GM19397 (cell line): ENCODE measurements around the gene SRD5A1.

Experiments
- ATAC-seq: cut with Tn5 transposase; IDR thresholded peaks from one replicate; pipeline ENCODE4 v1.9.1; 2021; ENCODE audit warnings: mild to moderate bottlenecking, moderate library complexity; ENCODE audit not compliant: unreplicated experiment

Gene SRD5A1

DNA sequence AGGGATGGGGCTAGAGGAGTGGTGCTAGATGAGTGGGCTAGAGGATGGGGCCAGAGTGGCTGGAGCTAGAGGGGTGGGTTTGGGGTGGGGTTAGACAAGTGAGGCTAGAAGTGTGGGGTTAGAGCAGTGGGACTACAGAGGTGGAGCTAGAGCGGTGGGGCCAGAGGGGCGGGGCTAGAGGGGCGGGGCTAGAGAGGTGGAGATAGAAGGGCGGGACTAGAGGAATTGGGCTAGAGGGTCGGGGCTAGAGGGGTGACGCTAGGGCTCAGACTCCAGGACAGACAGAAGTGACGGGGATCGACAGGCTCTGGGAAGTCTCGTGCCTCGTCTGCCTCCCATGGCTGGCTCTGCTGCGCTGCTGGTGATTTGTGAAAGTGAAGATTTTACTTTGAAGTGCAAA, 49.0 kb downstream of the SRD5A1 start:
- ATAC-seq = no peak

DNA sequence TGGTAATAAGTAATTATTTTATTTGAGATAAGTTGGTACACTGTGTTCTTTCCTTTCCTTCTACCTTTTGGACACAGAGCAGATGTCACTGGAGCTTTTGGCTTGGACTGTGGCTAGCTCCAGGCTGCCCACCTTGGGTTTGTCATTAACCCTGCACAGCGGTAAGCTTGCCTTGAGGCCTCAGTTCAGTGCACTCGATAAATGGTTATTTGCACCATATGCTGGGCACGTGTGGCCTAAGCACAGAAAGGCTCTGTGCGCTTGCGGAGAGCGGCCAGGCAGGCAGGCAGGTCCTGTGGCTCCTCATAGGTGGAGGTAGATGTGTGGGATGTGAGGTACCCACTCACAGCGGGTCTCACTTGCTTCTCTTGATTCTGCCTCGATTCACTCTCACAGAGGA, 50.0 kb downstream of the SRD5A1 start:
- ATAC-seq = no peak

DNA sequence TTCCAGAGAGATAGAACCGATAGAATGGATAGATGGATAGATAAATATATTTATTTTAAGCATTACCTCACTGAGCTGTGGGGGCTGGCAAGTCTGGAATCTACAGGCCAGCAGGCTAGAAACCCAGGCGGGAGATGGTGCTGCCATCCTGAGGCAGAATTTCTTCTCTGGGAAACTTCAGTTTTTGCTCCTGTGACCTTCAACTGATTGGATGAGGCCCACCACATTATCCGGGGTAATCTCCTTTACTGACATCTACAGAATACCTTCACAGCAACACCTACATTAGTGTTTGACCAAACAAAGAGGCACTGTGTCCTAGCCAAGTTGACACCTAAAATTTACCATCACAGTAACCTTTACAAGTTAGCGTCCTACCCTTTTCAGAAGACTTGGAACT, 50.8 kb downstream of the SRD5A1 start:
- ATAC-seq = no peak

DNA sequence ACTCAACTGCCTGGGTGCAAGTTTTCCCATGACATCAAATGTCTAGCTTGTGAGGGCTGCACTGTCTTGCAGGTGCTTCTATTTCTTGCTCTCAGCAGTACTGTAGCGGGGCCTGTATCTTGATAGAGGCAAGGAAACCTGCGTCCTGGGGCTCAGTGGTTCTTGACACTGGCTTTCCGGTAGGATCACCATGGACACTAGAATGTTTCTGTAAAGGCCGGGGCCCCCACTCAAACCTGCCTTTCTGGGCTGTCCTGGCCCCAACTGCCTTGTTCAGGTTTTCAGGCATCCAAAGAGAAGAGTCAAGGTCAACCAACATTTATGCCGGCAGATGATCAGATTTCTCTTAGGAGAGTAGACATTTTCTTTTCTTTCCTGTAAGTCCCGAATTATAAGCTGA, 53.3 kb downstream of the SRD5A1 start:
- no peak for ATAC-seq

DNA sequence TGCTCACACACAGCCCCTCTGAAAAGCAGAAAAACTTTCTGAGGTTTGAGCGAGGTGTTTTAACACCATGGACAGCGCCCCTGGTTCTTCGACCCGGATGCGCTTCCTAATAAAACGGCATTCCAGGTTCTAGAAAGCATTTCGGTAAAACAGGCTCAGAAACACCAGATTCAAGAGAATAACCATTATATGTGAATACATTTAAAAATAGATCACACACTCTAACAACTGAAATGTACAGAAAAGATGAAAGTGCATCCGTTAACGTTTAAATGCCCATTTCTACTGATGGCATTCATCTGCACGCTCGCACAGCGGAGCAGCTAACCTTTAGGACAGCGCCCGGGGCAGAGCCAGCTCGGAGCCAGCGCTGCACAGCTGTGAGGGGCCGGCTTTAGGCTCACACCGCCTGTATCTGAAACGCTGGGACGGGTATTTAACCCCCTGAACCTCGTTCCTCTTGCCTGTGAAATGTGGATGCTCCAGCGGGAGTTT, 53.7 kb downstream of the SRD5A1 start:
- ATAC-seq = no peak

DNA sequence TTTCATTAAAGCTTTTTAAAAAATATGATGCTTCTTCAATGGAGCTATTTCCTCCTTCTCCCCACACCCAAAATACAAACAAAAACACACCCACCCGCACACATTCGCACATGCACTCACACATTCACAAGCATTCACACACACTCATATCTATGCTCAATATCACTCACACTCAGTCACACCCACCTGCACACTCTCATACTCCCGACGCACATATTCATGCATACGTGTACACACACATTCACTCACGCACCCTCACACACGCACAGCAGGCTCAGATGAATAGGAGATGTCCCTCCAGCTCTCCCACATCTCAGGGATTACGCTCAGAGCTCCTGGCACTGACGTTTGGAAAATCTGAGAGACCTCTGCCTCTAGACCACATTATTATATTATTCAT, 54.3 kb downstream of the SRD5A1 start:
- no peak for ATAC-seq

DNA sequence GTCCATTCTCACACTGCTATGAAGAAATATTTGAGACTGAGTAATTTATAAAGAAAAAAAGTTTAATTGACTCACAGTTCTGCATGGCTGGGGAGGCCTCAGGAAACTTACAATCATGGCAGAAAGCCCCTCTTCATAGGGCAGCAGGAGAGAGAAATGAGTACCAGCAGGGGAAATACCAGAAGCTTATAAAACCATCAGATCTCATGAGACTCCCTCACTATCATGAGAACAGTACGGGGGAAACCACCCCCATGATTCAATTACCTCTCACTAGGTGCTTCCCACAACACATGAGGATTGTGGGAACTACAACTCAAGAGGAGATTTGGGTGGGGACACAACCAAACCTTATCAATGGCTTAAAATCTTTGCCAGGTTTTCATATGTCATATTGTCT, 59.7 kb downstream of the SRD5A1 start:
- no peak for ATAC-seq

DNA sequence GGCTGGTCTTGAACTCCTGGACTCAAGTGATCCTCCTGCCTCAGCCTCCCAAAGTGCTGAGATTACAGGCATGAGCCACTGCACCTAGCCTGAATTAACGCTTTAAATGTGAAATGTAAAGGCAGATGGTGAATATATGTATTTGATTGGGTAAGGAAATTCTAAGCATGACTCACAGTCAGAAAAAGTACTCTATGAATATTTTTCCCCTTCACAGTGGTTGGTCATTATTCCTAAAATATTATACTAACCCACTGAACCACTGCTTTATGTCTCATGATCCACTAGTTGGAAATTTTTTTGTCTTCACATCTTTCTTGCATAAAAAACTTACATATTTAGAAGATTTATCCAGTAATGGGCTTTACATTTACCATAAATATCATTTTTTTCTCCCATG, 65.5 kb downstream of the SRD5A1 start:
- no peak for ATAC-seq

DNA sequence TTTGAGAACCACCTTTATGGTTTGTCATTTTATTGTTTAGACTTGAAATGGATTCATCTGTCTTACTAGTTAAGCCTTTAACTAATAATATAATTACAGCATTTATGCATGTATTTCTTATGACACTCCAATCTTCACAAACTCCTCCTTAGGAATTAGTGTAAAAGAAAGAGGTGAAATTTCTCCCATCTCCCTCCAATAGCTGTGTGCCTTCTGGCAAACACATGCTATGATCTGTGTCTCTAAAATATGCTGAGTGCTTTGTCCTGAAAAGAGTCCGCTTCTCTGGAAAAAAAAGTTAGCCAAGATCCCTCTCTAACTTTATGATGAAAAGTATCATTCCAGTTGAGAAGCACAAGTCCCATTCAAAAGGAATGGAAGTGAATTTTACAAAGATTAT, 66.1 kb downstream of the SRD5A1 start:
- ATAC-seq = no peak

DNA sequence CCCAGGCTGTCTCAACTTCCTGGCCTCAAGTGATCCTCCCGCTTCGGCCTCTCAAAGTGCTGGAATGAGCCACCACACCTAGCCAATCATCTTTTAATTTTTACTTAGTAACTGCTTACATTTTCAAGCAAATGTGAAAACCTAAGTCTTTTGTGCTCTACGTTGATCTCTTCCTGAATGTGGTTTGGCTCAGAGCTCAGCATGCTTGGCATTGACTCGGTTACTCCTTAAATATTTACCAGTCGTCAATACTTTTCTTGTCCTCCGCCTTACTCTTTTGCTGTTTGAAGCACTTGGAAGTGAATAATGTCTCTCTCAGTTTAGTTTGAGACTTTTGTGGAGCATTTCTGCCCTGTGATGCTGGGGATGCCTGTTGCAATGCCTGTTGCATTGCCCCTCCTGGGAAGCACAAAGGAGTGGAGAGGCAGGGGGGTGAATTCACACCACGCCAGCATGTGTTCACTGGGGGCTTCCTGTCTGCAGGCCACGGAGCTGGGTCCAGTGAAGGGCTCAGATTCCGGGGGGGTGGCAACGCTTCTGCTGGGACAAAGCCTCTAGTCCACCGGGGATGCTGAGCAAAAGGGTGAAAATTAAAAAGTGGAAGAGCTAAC, 66.9 kb downstream of the SRD5A1 start:
- ATAC-seq = no peak

DNA sequence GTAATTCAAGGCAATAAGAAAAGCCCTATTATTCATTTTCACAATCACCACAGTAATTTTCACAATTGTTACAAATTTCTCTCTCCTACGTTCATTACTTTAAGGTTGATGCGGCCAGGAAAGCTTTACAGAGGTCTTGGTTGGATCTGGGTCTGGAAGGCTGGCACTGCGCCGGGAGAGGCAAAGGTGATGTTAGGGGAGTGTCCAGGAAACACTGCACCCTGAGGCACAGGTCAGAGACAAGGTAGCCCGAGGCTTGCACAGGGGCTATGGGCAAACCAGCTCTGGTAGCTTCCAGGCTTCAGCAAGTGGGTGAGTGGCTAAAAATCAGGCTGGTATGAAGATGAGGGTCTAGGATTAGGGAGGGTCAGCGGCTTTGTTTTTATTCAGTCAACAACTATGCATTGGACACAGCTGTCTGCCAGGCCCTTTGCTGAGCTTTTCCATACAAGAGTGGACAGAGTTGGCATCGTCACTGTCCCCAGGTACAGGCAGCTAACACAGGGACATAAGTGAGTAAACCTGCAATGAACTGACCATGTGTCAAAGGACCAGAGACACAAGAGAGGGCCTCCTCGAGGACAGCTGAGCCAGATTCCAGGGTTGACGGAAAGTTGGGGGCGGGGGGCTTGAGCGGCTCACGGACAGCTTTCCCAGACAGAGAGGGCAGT, 67.6 kb downstream of the SRD5A1 start:
- no peak for ATAC-seq

DNA sequence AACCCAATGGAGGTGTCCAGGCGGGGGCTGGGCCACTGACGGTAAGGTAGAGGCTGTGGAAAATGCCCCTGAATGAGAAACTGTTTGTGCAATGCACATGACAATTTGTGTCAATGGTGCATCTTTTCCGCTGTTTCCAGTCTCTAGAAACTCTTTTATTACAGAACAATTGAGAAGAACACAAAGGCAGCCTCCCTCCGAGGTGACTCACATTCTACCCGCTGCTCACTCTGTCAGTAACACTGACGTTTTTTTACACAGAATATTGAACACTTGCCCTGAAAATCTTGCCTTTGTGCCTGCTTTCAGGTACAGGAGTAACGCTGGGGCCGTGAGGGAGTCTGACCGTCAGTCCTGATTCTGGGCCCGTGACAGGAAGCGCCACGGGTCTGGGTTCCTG, 68.3 kb downstream of the SRD5A1 start:
- no peak for ATAC-seq

DNA sequence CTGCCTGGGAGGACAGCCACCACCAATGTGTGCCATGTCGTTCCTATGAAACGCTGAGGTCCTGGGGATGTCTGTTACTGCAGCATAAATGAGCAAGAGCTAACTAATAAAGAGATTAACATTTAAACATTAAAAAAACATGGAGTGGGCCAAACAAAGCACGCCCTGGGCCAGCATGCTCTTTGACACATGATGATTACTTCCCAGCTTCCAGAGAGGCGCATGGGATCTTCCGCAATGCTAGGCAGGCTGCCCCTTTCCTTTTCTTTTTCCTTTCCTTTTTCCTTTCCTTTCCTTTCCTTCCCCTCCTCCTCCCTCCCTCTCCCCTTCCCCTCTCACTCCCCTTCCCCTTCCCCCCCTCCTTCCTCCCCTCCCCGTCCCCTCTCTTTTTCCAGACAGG, 69.4 kb downstream of the SRD5A1 start:
- no peak for ATAC-seq

DNA sequence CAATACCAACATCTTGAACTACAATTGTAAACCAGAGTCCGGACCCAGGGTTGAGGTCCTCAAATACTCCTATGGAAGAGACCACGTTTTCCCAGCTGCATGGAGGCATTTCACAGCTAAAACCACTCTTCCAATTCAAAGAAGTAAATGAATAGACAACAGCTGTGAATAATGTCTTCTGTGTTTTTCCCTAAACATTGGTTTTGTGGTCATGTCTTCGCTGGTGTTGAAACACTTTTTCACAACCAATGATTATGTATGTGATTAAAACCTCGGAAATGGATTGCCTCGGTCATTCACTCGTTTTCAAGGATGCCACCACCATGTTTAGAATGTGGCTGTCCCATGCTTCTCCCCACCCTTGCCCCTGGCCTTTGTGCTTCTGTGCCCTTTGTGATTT, 70.6 kb downstream of the SRD5A1 start:
- ATAC-seq = no peak

DNA sequence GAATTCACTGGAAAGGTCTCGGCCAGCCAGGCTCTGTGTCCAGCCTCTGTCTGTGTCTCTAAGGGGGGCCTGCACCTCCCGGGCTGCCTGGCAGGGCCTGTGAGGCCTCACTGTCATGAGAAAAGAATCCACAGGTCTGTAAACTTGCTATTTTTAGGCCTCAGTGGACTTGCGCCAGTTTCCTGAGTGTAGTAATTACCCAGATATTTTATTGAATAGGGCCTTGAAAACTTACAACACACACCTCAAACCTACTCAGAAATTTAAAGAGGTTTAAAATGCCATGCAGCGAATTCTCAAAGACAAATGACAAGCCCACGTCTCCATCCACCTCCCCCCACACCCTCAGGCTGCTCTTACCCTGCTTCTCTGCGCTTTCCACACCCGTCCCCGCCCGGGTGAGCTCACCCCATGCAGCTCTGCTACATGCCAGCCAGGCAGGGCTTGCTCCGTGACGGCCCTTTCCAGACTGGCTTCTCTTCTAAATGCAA, 71.2 kb downstream of the SRD5A1 start:
- ATAC-seq = no peak

DNA sequence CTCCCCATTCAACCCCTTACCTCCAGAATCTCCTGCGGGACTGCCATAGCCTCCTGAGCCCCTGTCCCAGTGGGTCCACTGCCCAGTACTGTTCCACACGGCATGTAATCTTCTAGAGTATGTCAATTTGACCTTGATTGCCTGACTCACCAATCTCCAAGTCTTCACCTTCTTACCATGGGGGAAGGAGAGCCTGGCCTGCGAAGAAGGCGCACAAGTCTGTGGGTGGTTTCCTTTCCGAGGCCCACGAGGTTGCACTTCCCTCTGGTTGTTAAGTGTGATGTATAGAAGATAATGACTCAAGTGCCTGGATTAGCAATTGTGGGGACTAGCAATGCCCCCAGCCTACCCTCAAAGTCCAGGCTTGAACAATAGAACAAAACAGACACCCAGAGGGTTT, 71.8 kb downstream of the SRD5A1 start:
- no peak for ATAC-seq

DNA sequence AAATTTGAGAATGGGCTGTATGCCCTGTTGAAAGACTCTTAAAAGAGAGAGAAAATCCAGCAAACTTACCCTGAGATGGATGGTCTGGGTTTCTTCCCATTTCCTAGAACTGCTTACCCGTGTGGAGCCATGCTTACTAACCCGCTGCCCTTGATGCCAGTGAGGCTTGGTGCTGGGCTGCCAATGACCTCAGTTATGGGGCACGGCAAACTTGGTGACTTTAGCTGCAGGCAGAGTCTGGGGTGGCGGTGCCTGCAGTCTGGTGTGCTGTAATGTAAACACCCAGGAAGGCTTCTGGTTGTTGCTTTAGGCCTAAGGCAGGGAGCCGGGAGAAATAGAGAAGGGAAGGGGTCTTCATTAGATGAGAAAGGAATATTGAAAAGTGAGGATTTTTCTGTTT, 72.7 kb downstream of the SRD5A1 start:
- ATAC-seq = no peak

DNA sequence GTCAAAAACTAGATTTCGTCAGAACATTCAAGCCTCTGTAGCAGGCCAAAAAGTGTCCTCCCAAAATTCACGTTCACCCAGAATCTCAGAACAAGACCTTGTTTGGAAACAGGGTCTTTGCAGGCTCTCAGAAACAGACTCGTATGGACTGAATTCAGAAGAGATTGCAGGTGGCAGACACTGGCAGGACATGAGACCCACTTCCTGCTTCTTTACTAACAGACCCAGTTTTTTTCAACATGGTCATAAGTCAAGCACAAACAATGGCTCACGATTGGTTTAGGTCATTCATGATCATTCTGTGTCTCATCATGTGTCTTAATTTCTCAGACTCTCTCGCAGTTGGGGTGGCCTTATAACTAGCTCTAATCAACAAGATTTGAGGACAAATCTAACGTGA, 74.6 kb downstream of the SRD5A1 start:
- ATAC-seq = no peak

DNA sequence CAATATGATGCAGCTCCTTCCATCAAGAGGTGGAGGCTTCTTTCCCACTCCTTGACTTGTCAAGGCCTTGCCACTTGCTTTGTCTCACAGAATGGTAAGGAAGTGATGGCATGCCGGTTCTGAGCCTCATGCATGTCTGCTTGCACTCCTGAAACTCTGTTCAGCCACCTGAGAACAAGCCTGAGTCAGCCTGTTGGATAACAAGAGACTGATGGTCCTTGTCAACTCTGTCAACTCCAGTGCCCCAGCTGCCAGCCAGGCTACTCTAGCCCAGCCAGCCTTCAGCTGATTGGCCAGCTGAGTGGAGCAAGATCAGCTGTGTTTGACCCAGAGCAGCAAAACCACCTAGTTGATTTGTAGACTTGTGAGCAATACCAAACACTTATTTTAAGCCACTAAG, 75.6 kb downstream of the SRD5A1 start:
- ATAC-seq = no peak

DNA sequence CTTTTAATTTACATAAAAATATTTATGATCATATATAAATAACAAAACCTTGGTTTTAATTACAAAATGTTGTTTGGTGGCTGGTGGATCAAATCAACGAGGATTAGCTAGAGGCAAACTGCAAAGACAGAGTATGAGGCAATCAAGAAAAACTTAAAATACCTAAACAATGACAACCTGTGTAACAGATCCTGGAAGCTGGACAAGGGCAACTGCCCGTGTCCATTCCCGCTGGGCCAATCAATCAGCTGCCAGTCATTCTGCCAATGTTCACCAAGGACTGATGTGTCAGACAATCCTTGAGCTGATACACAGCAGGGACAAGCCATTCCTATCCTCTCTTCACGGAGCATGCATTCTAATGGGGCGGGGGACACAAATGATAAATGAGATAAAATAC, 76.8 kb downstream of the SRD5A1 start:
- ATAC-seq = no peak

DNA sequence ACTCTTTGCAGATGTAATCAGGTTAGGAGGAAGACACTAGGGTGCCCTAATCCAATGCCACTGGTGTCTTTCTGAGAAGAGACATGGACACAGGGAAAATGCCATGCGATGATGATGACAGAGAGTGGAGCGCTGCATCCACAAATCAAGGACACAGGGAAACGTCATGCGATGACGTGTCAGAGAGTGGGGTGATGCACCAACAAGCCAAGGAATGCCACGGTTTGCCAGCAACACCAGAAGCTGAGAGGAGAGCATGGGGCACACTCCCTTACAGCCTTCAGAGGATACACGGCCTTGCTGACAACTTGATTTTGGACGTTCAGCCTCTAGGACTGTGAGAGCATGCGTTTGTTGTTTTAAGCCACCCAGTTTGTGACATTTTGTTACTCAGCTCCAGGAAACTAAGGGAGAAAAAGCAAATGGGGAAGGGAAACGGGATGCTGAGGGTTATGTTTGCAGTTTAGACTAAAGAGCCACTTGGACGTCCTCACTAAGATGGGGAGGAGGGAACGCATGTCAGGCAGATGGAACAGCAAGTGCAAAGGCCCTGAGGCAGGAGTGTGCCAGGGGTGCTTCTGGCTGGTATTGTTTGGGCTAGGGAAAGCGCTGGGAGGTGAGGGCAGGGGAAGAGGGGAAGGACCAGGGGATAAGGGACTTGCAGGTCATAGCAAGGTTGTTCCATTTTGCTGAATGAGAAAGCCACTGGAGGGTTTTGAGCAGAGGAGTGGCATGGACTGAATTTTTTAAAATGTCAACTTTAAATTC, 77.5 kb downstream of the SRD5A1 start:
- no peak for ATAC-seq
